ENCODE measurements around the gene TOMM22.
A peak's percentile ranks its signal among the peaks of the same experiment; 100 is the strongest.
"Not testable (repeated sequence)": the region's sequence is repeated elsewhere in the genome, so short reads cannot be mapped to it uniquely, and the experiment has no call there.

Gene TOMM22

DNA sequence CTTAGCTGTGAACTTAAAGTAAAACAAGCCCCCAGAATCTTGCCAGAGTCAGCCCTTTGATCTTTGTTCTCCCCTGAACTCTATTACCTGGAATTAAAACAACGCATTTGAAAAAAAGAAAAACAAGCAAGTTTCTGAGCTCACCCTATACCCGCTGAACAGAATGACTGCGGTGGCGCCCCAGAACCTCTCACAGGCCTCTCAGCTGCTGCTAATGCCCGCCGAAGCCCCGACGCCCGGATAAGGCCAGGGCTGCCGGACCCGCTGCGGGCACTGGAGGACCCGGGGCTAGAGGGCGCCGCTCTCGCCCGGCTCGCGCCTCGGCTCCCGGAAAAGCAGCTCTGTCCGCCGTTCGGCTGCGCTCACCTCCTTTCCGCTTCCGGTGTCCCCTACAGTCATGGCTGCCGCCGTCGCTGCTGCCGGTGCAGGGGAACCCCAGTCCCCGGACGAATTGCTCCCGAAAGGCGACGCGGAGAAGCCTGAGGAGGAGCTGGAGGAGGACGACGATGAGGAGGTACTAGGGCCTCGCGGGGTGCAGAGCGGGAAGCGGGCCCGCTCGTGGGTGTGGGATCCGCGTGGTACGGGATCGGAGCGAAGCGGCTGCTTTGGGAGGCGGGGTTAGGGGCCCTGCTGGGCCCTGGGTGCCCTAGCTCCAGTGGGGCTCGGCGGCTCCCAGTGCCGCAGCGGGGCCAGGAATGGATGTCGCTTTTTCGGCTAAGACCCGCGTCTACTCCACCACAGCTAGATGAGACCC lies at the start of gene TOMM22:
Gene TOMM22, plus strand, starts transcription at position 376 of the 754 bp plus-strand sequence. Its CDS starts 22 bp downstream, at position 398.
- DNase-seq, result peak; percentile 75 to 82

DNA sequence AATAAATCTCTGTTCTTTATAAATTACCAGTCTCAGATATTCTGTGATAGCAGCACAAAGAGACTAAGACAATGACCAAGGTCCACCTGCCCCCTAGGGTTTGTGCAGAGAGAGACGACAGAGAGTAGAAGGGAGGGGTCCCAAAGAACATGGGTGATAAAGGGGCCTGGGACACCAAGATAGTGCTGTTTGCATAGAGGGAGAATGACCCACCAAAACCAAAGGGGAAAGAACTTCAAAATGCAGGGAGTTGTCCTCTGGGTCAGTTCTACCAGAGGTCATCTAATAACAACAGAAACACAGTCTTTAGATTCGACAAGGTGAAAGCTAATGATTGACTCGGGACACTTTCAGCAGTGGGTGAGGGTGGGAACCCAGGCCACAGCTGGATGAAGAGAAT lies 49.2 kb upstream of the TOMM22 start:
- DNase-seq, result no peak

- DNase-seq, result no peak
Observed at GRCh38 chr22:38638216-38638615, 43.5 kb upstream of the TOMM22 start.

GRCh38 chr22:38638728-38639127 lies 43.0 kb upstream of the TOMM22 start:
- DNase-seq, result no peak

- DNase-seq, result no peak
Observed at GRCh38 chr22:38641476-38642040, 40.2 kb upstream of the TOMM22 start.

DNA sequence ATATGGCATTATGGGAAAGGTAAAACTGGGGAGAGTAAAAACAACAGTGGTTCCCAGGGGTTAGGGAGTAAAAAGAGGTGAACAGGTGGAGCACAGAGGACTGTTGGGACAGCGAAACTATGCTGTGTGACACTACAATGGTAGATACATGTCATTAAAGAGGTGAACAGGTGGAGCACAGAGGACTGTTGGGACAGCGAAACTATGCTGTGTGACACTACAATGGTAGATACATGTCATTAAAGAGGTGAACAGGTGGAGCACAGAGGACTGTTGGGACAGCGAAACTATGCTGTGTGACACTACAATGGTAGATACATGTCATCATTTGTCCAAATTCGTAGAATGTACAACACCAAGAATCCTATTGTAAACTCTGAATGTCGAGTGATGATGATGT lies 37.5 kb upstream of the TOMM22 start:
- DNase-seq, result not testable (repeated sequence)

GRCh38 chr22:38645430-38645829 lies 36.3 kb upstream of the TOMM22 start:
- DNase-seq, result no peak

- DNase-seq, result no peak
Observed at GRCh38 chr22:38649841-38650522, 31.8 kb upstream of the TOMM22 start.

DNA sequence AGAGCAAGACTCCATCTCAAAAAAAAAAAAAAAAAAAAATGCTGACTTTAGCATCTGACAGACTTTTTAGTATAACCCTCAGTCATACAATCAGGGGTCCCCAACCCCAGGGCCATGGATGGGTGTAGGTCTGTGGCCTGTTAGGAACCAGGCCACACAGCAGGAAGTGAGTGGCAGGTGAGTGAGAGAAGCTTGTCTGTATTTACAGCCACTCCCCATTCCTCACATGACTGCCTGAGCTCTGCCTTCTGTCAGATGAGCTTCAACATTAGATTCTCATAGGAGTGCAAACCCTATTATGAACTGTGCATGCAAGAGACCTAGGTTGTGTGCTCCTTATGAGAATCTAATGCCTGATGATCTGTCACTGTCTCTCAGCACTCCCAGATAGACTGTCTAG lies 28.9 kb upstream of the TOMM22 start:
- DNase-seq, result no peak

- no peak for DNase-seq
Observed at GRCh38 chr22:38653741-38654140, 28.0 kb upstream of the TOMM22 start.

DNA sequence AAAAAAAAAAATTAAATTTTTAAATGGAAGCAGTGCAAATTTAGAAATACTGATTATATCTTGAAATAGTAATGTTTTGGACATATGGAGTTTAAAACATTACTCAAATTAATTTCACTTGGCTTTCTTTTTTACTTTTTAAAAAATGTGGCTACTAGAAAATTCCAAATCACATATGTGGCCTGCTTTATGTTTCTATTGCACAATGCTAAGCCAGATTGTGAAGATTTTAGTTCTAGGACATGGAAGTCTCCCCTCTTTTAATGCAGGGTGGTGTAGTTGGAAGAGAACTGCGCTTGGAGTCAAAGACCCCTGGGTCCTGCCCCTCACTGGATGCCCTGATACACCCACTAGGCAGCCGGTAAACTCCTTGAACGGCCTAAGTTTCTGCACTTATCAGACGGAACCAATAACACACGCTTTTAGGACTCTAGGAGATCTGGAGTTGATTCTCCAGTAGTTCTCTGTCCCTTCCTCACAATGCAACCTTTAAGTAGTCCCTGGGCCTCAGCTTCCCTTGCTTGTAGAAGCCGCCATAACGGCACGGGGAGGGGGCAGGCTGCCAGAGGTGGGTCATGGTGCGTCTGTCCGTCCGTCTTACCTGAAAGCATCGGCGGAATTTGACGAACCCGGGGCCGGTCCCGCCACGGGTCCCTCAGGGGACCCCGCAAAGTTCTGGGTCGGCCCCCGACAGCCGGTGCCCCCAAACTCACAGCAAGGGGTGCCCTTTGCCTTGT lies 26.1 kb upstream of the TOMM22 start:
- DNase-seq, result peak in 1 of 2 experiments; percentile 23

DNA sequence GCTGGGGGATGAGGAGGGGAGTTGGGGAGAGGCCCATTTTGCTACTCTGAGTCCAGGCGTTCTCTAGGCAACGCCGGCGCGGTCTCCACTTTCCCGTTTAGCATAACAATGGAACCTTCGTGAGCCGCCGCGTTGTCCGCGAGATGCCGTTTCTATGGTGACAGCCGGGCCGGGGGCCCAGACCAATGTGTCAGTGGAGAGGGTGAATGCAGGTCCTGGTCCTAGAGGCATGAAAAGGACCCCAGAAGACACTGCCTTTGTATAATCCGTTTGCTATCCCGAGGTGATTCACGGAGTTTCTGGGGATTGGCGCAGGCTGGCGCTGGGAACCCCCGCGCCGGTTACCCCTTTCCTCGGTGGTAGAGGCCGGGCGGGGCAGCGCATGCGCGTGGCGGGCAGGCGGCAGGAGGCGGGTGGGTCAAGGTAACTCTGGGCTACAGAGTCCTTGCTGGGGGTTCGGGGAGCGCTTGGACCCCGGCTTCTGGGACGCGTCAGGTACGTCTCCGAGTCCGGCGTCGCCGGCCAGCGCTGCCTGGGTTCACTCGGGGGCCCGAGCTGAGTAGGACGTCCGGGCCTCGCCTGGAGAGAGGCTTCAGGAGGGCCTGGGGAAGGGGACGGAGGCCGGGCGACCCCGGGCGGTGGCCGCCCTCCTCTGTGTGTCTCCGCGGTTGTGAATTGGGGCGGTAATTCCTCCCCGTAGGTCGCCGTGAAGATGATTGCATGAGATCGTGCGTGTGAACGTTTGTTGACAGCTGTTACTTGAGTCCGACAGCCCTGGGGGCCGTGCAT lies 25.3 kb upstream of the TOMM22 start, which contains the start of the genes CBY1 and FAM227A:
Gene CBY1, plus strand, starts transcription at position 383 of the 789 bp plus-strand sequence. CDS start 11,417 bp downstream, outside the sequence.
Gene FAM227A, minus strand, starts transcription at position 137 of the 789 bp plus-strand sequence. CDS start 6,224 bp downstream, outside the sequence.
- peak; percentile 86 to 89 for DNase-seq

GRCh38 chr22:38657045-38657909 lies 24.5 kb upstream of the TOMM22 start:
- DNase-seq, result peak in 1 of 2 experiments; percentile 13

DNA sequence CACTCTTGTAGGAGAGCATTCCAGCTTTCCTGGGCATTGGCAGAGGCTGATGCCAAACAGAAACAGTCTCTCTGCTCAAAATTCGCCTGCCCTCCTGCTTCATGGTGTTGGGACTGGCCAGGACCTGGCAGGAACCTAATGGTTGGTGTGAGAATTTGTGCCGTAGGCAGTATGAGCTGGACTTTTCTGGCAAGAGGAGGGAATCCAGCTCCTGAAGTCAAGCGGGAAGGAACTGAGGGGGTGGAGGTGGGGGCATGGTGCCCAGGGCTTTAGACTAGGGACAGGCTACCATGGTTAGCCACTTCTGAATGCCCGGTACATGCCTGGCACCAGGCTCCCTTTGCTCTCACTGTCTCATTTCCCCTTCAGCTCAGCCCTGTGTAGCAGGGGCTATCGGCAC lies 6.9 kb upstream of the TOMM22 start:
- no peak for DNase-seq

- no peak for DNase-seq
Observed at GRCh38 chr22:38675833-38676232, 5.9 kb upstream of the TOMM22 start.

DNA sequence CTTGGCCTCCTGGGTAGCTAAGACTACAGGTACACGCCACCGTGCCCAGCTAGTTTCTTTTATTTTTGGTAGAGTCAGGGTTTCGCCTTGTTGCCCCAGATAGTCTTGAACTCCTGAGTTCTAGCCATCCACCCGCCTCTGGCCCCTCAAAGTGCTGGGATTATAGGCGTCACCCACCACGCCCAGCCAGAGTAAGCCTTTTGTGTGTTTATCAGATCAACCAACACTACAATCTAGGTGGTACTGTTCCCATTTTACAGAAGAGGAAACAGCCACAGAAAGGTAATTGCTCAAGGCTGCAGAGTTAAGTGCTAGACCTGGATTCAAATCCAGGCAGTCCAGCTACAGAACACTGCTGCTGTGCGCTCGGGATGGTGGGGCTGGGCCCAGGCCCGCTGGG lies 3.1 kb downstream of the TOMM22 start:
- no peak for DNase-seq

DNA sequence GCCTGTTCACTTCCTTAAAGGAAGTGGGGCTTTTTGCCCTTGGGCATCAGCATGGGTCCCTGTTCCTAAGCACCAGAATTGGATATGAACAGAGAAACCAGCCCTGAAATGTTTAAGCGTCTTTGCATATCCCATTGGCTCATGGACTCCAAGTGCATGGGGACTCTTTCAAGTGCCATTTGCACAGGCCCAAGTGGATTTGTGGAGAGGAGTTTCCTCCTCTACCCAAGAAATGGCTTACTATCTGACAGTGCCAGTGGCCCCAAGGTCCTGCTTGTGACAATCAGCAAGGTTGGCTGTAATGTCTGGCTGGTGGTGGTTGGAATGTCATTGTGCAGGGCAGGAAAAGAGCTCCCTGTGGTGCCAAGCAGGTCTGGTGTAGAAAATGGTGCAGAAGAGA lies 4.0 kb downstream of the TOMM22 start:
- DNase-seq, result no peak

GRCh38 chr22:38689651-38690050 lies 7.9 kb downstream of the TOMM22 start:
- no peak for DNase-seq

- no peak for DNase-seq
Observed at GRCh38 chr22:38694049-38694448, 12.3 kb downstream of the TOMM22 start.

- no peak for DNase-seq
Observed at GRCh38 chr22:38694940-38695339, 13.2 kb downstream of the TOMM22 start.

Measured in NCI-H2081 (cell line).